GM23338 (cell line): Measurements from ENCODE around the gene KRTAP10-12. TPM values are rescaled to one million over a fixed set of nuclear protein-coding genes. Genes with fewer than 3 reads are reported as not detected.
A peak's percentile ranks its signal among the peaks of the same experiment; 100 is the strongest.

Experiments used
- ATAC-seq: fragments of 200-7000 bp; cut with Tn5 transposase; 3 replicates; pipeline ENCODE4 v1.9.1; 2020
- DNase-seq: peaks from one replicate; pipeline ENCODE4 v3.0.0-alpha.2; 2015; ENCODE audit warnings: low spot score
- H2AFZ ChIP-seq: fragments of 200-600 bp; sonication (generic); 2 replicates; pipeline ENCODE4 v1.8.0; 2016; ENCODE audit warnings: antibody characterized with exemption, mild to moderate bottlenecking, moderate library complexity
- H3F3A ChIP-seq: fragments of 200-600 bp; sonication (generic); replicated peaks from 2 replicates; pipeline ENCODE4 v1.8.0; 2017; ENCODE audit warnings: antibody characterized with exemption, mixed run types, low read depth
- H3K27ac ChIP-seq: fragments of 200-600 bp; sonication (generic); 2 replicates; pipeline ENCODE4 v1.6.1; 2016; ENCODE audit warnings: low read depth
- H3K27me3 ChIP-seq: fragments of 200-600 bp; sonication (generic); 2 replicates; pipeline ENCODE4 v1.8.0; 2016; ENCODE audit warnings: mild to moderate bottlenecking, mixed run types, moderate library complexity; ENCODE audit not compliant: insufficient read depth
- H3K36me3 ChIP-seq: fragments of 200-600 bp; sonication (generic); 2 replicates; pipeline ENCODE4 v1.8.0; 2016; ENCODE audit warnings: mild to moderate bottlenecking; ENCODE audit not compliant: insufficient read depth
- H3K4me1 ChIP-seq: fragments of 200-600 bp; sonication (generic); 2 replicates; pipeline ENCODE4 v1.8.0; 2016; ENCODE audit warnings: mild to moderate bottlenecking, moderate library complexity; ENCODE audit not compliant: insufficient read depth
- H3K4me2 ChIP-seq: fragments of 200-600 bp; sonication (generic); 2 replicates; pipeline ENCODE4 v1.7.1; 2017; ENCODE audit warnings: mixed run types
- H3K4me3 ChIP-seq: fragments of 200-600 bp; sonication (generic); 2 replicates; pipeline ENCODE4 v1.6.1; 2016; ENCODE audit warnings: mixed run types
- H3K79me2 ChIP-seq: fragments of 200-600 bp; sonication (generic); replicated peaks from 2 replicates; pipeline ENCODE4 v1.8.0; 2017; ENCODE audit warnings: mild to moderate bottlenecking; ENCODE audit not compliant: insufficient read depth
- H3K9me2 ChIP-seq: fragments of 200-600 bp; sonication (generic); 2 replicates; pipeline ENCODE4 v1.8.0; 2017; ENCODE audit not compliant: insufficient read depth
- H4K20me1 ChIP-seq: fragments of 200-600 bp; sonication (generic); replicated peaks from 2 replicates; pipeline ENCODE4 v1.8.0; 2017; ENCODE audit warnings: mild to moderate bottlenecking; ENCODE audit not compliant: insufficient read depth
- H3K27ac Mint-ChIP-seq: 2 replicates; pipeline ENCODE4 v1.8.0; 2020; ENCODE audit warnings: inconsistent platforms, mild to moderate bottlenecking, moderate library complexity, mixed read lengths
- H3K27me3 Mint-ChIP-seq: 3 replicates; pipeline ENCODE4 v1.8.0; 2022; ENCODE audit warnings: low read depth, mild to moderate bottlenecking, moderate library complexity, mixed read lengths, inconsistent platforms; ENCODE audit not compliant: insufficient read depth, poor library complexity
- H3K36me3 Mint-ChIP-seq: 3 replicates; pipeline ENCODE4 v1.8.0; 2021; ENCODE audit warnings: low read depth, mild to moderate bottlenecking, inconsistent platforms, moderate library complexity, mixed read lengths
- H3K4me1 Mint-ChIP-seq: 3 replicates; pipeline ENCODE4 v1.8.0; 2020; ENCODE audit warnings: mild to moderate bottlenecking, inconsistent platforms, mixed read lengths
- H3K4me3 Mint-ChIP-seq: 3 replicates; pipeline ENCODE4 v1.8.0; 2021; ENCODE audit warnings: moderate library complexity, mild to moderate bottlenecking, inconsistent platforms, mixed read lengths
- H3K9me3 Mint-ChIP-seq: 3 replicates; pipeline ENCODE4 v1.8.0; 2020; ENCODE audit warnings: moderate library complexity, mild to moderate bottlenecking, inconsistent platforms, mixed read lengths
- CREB1 ChIP-seq: fragments of 250-450 bp; sonication (Bioruptor Pico); IDR thresholded peaks from 2 replicates; pipeline ENCODE4 v1.5.0; 2020; ENCODE audit warnings: low read depth, mild to moderate bottlenecking, moderate library complexity
- EZH2 ChIP-seq: fragments of 200-600 bp; sonication (generic); IDR thresholded peaks from one replicate; pipeline ENCODE4 v1.8.0; 2017; ENCODE audit warnings: antibody characterized with exemption, mild to moderate bottlenecking, low read depth; ENCODE audit not compliant: unreplicated experiment
- EZH2phosphoT487 ChIP-seq: fragments of 200-600 bp; sonication (generic); IDR thresholded peaks from one replicate; pipeline ENCODE4 v1.8.1; 2018; ENCODE audit warnings: antibody characterized with exemption; ENCODE audit not compliant: unreplicated experiment
- JUNB ChIP-seq: IDR thresholded peaks from one replicate; pipeline ENCODE4 v1.6.1; 2016; ENCODE audit warnings: antibody characterized with exemption; ENCODE audit not compliant: unreplicated experiment
- NANOG ChIP-seq: IDR thresholded peaks from 2 replicates; pipeline ENCODE4 v1.6.1; 2016; ENCODE audit warnings: antibody characterized with exemption, borderline replicate concordance
- POLR2AphosphoS5 ChIP-seq: IDR thresholded peaks from 2 replicates; pipeline ENCODE4 v1.6.1; 2016; ENCODE audit warnings: antibody characterized with exemption, low read depth
- STAT1 ChIP-seq: IDR thresholded peaks from one replicate; pipeline ENCODE4 v1.6.1; 2016; ENCODE audit warnings: antibody characterized with exemption; ENCODE audit not compliant: unreplicated experiment
- ZNF114 ChIP-seq: fragments of 250-450 bp; sonication (Bioruptor Pico); IDR thresholded peaks from 2 replicates; pipeline ENCODE4 v1.5.0; 2020; ENCODE audit warnings: mild to moderate bottlenecking, moderate library complexity
- ZNF331 ChIP-seq: fragments of 250-450 bp; sonication (Bioruptor Pico); IDR thresholded peaks from 2 replicates; pipeline ENCODE4 v1.5.0; 2020; ENCODE audit warnings: low read depth, mild to moderate bottlenecking, moderate library complexity
- polyA plus RNA-seq: library from polyadenylated mRNA; unstranded; fragments of >200 nt; fragmentation: Nextera tagmentation; extraction: Ambion mirVana; gene quantifications from 2 replicates; pipeline ENCODE4 v1.2.1, GENCODE V29; 2016
- total RNA-seq: library from RNA; depleted of rRNA; stranded (reverse); fragments of >200 nt; shearing (Covaris generic); gene quantifications from 2 replicates; pipeline ENCODE4 v1.2.3, GENCODE V29; 2014
- TF ChIP-seq, protein P1 (sequence below): IDR thresholded peaks from 2 replicates; pipeline ENCODE4 v1.6.1; 2016; ENCODE audit warnings: antibody characterized with exemption
- TF ChIP-seq, protein P2 (sequence below): fragments of 250-450 bp; sonication (Bioruptor Pico); IDR thresholded peaks from 2 replicates; pipeline ENCODE4 v1.5.0; 2020; ENCODE audit warnings: mild to moderate bottlenecking, moderate library complexity
- TF ChIP-seq, protein P3 (sequence below), 2 experiments: fragments of 200-600 bp in 1 of 2; sonication (generic) in 1 of 2; conservative IDR thresholded peaks; 2 replicates each; pipeline versions ENCODE4 v1.5.1 to v1.6.1; 2016 to 2017; ENCODE audit warnings: antibody characterized with exemption in 2 of 2, low read depth in 2 of 2, mild to moderate bottlenecking in 2 of 2, moderate library complexity in 1 of 2
- TF ChIP-seq, protein P4 (sequence below): IDR thresholded peaks from one replicate; pipeline ENCODE4 v1.6.1; 2018; ENCODE audit warnings: antibody characterized with exemption; ENCODE audit not compliant: unreplicated experiment

KRTAP10-12 gene
- total and polyA plus RNA-seq, 2 experiments from 2014 or later = not detected

DNA sequence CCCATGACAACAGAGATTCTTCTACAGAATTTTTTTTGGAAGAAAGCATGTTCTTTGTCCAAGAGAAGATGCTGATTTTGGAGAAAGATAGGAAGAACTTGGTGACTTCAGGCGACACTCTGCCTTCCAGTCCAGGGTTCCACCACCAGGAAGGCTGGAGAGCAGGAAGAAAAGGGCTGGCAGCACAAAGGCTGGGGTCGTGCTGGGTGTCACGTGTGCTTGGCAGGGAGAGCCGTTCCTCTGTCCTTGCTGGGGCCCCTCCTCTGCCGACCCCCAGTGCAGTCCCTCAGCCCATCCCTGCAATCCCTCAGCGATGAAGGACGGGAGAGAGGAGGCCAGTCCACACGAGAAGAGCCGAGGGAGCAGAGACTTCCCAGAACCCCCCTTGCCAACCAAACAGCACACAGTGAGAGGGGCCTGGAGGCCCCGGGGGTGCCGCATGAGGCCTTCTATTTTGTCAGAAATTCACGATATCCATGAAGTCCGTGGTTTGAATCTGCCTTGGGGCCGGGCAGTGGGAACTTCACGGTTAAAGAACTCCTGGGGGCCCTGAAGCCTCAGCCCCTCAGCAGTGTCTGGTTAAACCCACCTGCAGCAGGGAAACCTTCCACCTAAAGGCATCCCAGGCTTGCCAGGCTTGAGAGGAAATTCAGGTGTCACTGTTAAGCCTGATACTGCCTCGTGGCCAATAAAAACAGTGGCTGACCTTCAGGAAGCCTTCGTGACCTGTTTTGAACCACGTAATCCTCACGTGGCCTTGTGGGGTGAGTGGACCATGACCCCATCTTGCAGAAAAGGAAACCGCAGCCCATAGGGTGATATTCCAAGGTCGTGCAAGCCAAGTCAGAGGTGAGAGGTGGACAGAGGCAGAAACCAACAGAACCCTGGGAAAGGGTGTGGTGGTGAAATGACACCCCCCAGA is 3.4 kb downstream of the KRTAP10-12 start:
- Histone ChIP-seq H4K20me1 (no peaks in the 10 kb centered on the region), H3K79me2 (no peaks in the 10 kb centered on the region), H3K4me2 (no peak overlapping the region), H2AFZ (peak overlapping the region; percentile 43; the same call in 1 of the 2 replicates), H3K4me3 (no peak overlapping the region), H3K27ac (no peak overlapping the region), H3K9me2 (no peaks in the 10 kb centered on the region), H3K36me3 (no peaks in the 10 kb centered on the region), H3F3A (0 out of 2 replicates have a peak, but pooled peaks cover 3% of the 10 kb centered on the region), H3K27me3 (peaks cover 5% of the 10 kb centered on the region; the same call in 1 of the 2 replicates), H3K4me1 (peaks cover 45% of the 10 kb centered on the region)
- no peak for ATAC-seq
- Mint-ChIP-seq H3K4me1 (peaks cover 79% of the 10 kb centered on the region), H3K27ac (0 out of 2 replicates have a peak overlapping the region, but pooled peaks have one; percentile 23), H3K36me3 (no peaks in the 10 kb centered on the region), H3K27me3 (peaks cover 26% of the 10 kb centered on the region), H3K9me3 (peaks cover 2% of the 10 kb centered on the region; the same call in 1 of the 3 replicates), H3K4me3 (no peak overlapping the region)
- TF ChIP-seq POLR2AphosphoS5 (no peak), EZH2phosphoT487 (no peak), EZH2 (no peak), JUNB (no peak), ZNF114 (no peak), ZNF331 (CRISPR knock-in tag) (no peak), STAT1 (no peak), NANOG (no peak), CREB1 (CRISPR knock-in tag) (no peak)
- TF ChIP-seq, protein P1, sequence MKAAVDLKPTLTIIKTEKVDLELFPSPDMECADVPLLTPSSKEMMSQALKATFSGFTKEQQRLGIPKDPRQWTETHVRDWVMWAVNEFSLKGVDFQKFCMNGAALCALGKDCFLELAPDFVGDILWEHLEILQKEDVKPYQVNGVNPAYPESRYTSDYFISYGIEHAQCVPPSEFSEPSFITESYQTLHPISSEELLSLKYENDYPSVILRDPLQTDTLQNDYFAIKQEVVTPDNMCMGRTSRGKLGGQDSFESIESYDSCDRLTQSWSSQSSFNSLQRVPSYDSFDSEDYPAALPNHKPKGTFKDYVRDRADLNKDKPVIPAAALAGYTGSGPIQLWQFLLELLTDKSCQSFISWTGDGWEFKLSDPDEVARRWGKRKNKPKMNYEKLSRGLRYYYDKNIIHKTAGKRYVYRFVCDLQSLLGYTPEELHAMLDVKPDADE = no peak
- TF ChIP-seq, protein P2, sequence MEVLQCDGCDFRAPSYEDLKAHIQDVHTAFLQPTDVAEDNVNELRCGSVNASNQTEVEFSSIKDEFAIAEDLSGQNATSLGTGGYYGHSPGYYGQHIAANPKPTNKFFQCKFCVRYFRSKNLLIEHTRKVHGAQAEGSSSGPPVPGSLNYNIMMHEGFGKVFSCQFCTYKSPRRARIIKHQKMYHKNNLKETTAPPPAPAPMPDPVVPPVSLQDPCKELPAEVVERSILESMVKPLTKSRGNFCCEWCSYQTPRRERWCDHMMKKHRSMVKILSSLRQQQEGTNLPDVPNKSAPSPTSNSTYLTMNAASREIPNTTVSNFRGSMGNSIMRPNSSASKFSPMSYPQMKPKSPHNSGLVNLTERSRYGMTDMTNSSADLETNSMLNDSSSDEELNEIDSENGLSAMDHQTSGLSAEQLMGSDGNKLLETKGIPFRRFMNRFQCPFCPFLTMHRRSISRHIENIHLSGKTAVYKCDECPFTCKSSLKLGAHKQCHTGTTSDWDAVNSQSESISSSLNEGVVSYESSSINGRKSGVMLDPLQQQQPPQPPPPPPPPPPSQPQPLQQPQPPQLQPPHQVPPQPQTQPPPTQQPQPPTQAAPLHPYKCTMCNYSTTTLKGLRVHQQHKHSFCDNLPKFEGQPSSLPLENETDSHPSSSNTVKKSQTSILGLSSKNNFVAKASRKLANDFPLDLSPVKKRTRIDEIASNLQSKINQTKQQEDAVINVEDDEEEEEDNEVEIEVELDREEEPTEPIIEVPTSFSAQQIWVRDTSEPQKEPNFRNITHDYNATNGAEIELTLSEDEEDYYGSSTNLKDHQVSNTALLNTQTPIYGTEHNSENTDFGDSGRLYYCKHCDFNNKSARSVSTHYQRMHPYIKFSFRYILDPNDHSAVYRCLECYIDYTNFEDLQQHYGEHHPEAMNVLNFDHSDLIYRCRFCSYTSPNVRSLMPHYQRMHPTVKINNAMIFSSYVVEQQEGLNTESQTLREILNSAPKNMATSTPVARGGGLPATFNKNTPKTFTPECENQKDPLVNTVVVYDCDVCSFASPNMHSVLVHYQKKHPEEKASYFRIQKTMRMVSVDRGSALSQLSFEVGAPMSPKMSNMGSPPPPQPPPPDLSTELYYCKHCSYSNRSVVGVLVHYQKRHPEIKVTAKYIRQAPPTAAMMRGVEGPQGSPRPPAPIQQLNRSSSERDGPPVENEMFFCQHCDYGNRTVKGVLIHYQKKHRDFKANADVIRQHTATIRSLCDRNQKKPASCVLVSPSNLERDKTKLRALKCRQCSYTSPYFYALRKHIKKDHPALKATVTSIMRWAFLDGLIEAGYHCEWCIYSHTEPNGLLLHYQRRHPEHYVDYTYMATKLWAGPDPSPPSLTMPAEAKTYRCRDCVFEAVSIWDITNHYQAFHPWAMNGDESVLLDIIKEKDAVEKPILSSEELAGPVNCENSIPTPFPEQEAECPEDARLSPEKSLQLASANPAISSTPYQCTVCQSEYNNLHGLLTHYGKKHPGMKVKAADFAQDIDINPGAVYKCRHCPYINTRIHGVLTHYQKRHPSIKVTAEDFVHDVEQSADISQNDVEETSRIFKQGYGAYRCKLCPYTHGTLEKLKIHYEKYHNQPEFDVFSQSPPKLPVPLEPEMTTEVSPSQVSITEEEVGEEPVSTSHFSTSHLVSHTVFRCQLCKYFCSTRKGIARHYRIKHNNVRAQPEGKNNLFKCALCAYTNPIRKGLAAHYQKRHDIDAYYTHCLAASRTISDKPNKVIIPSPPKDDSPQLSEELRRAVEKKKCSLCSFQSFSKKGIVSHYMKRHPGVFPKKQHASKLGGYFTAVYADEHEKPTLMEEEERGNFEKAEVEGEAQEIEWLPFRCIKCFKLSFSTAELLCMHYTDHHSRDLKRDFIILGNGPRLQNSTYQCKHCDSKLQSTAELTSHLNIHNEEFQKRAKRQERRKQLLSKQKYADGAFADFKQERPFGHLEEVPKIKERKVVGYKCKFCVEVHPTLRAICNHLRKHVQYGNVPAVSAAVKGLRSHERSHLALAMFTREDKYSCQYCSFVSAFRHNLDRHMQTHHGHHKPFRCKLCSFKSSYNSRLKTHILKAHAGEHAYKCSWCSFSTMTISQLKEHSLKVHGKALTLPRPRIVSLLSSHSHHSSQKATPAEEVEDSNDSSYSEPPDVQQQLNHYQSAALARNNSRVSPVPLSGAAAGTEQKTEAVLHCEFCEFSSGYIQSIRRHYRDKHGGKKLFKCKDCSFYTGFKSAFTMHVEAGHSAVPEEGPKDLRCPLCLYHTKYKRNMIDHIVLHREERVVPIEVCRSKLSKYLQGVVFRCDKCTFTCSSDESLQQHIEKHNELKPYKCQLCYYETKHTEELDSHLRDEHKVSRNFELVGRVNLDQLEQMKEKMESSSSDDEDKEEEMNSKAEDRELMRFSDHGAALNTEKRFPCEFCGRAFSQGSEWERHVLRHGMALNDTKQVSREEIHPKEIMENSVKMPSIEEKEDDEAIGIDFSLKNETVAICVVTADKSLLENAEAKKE = no peak
- TF ChIP-seq, protein P3, sequence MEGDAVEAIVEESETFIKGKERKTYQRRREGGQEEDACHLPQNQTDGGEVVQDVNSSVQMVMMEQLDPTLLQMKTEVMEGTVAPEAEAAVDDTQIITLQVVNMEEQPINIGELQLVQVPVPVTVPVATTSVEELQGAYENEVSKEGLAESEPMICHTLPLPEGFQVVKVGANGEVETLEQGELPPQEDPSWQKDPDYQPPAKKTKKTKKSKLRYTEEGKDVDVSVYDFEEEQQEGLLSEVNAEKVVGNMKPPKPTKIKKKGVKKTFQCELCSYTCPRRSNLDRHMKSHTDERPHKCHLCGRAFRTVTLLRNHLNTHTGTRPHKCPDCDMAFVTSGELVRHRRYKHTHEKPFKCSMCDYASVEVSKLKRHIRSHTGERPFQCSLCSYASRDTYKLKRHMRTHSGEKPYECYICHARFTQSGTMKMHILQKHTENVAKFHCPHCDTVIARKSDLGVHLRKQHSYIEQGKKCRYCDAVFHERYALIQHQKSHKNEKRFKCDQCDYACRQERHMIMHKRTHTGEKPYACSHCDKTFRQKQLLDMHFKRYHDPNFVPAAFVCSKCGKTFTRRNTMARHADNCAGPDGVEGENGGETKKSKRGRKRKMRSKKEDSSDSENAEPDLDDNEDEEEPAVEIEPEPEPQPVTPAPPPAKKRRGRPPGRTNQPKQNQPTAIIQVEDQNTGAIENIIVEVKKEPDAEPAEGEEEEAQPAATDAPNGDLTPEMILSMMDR (conservative IDR thresholded peaks at IDR 0.05; ENCODE audit: low read depth in 2 of 2) = no peak
- TF ChIP-seq, protein P4, sequence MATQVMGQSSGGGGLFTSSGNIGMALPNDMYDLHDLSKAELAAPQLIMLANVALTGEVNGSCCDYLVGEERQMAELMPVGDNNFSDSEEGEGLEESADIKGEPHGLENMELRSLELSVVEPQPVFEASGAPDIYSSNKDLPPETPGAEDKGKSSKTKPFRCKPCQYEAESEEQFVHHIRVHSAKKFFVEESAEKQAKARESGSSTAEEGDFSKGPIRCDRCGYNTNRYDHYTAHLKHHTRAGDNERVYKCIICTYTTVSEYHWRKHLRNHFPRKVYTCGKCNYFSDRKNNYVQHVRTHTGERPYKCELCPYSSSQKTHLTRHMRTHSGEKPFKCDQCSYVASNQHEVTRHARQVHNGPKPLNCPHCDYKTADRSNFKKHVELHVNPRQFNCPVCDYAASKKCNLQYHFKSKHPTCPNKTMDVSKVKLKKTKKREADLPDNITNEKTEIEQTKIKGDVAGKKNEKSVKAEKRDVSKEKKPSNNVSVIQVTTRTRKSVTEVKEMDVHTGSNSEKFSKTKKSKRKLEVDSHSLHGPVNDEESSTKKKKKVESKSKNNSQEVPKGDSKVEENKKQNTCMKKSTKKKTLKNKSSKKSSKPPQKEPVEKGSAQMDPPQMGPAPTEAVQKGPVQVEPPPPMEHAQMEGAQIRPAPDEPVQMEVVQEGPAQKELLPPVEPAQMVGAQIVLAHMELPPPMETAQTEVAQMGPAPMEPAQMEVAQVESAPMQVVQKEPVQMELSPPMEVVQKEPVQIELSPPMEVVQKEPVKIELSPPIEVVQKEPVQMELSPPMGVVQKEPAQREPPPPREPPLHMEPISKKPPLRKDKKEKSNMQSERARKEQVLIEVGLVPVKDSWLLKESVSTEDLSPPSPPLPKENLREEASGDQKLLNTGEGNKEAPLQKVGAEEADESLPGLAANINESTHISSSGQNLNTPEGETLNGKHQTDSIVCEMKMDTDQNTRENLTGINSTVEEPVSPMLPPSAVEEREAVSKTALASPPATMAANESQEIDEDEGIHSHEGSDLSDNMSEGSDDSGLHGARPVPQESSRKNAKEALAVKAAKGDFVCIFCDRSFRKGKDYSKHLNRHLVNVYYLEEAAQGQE = no peak
- DNase-seq = no peak
